Prostate gland (tissue), 2 donors: ENCODE data around the gene PROM1. TPM values are rescaled to one million over a fixed set of nuclear protein-coding genes. Genes with fewer than 3 reads are reported as not detected.

Source experiments
- DNase-seq: peaks from one replicate; pipeline ENCODE4 v3.0.0-alpha.2; 2019; ENCODE audit warnings: low spot score
- H3K27ac ChIP-seq, 2 donors: fragments of 200-600 bp; sonication (generic); 2 replicates each; pipeline ENCODE4 v1.5.1; 2017 to 2019
- H3K27me3 ChIP-seq: fragments of 200-600 bp; sonication (generic); replicated peaks from 2 replicates; pipeline ENCODE4 v1.5.1; 2019; ENCODE audit not compliant: insufficient read depth
- H3K36me3 ChIP-seq, 2 donors: fragments of 200-600 bp; sonication (generic); 1 replicate in 1 of 2; 2 replicates in 1 of 2; pipeline versions ENCODE4 v1.5.1 to v1.8.1; 2017 to 2019
- H3K4me1 ChIP-seq: fragments of 200-600 bp; sonication (generic); replicated peaks from 2 replicates; pipeline ENCODE4 v1.5.1; 2019
- H3K4me3 ChIP-seq, 2 donors: fragments of 200-600 bp; sonication (generic); 2 replicates each; pipeline ENCODE4 v1.5.1; 2017 to 2019
- H3K9me3 ChIP-seq: fragments of 200-600 bp; sonication (generic); 2 replicates; pipeline ENCODE4 v1.5.1; 2017
- POLR2A ChIP-seq: fragments of 450-650 bp; IDR thresholded peaks from one replicate; pipeline ENCODE4 v1.6.1; 2016; ENCODE audit warnings: antibody characterized with exemption, mild to moderate bottlenecking
- POLR2AphosphoS5 ChIP-seq: sonication (generic); formaldehyde crosslinking; IDR thresholded peaks from one replicate; pipeline ENCODE4 v1.6.1; 2017; ENCODE audit warnings: antibody characterized with exemption
- WGBS: methylation state at CpG from one replicate; pipeline ENCODE4 v1.1.5; 2018; 5-methylcytosine and 5-hydroxymethylcytosine counted together
- intact Hi-C: fragments of 100-400 bp; cut with DNase I; formaldehyde crosslinking; loops from one replicate; pipeline ENCODE4 v1.14.2; 2022
- total RNA-seq, 2 donors: library from RNA; depleted of rRNA; stranded (reverse); fragments of >200 nt; gene quantifications; one replicate each; pipeline ENCODE4 v1.1.0, GENCODE V29; 2016
- TF ChIP-seq, protein P1 (sequence below), 4 experiments: fragments of 200-600 bp in 2 of 4; fragments of 450-650 bp in 2 of 4; sonication (generic) in 2 of 4; IDR thresholded peaks; 1 replicate in 3 of 4; 2 replicates in 1 of 4; pipeline ENCODE4 v1.5.1; 2016 to 2019; ENCODE audit warnings: antibody characterized with exemption in 4 of 4, mild to moderate bottlenecking in 2 of 4, moderate library complexity in 2 of 4

PROM1 gene
- total RNA-seq, 2 donors from 2014 or later = 5.7 to 9.7 TPM

DNA sequence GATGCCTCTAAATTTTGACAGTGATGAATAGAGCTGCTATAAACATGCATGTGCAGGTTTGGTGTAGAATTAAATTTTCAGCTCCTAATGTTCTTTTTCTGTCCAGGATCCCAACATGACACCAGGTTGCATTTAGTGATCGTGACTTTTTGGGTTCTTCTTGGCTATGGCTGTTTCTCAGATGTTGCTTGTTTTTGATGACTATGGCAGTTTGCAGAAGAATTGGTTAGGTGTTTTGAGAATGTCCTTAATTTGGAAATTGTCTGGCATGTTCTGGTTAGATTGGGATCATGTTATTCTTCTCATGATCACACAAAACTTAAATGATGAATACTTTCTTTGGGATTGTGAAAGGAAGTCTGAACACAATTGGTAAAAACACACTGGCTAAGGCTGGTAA, 141.5 kb downstream of the PROM1 start:
- no peaks in the 10 kb centered on the region for H3K27me3 ChIP-seq
- DNase-seq = no peak
- H3K4me1 ChIP-seq = no peaks in the 10 kb centered on the region
- H3K9me3 ChIP-seq = no peaks in the 10 kb centered on the region
- TF ChIP-seq POLR2A (no peak), POLR2AphosphoS5 (no peak)
- TF ChIP-seq, protein P1, sequence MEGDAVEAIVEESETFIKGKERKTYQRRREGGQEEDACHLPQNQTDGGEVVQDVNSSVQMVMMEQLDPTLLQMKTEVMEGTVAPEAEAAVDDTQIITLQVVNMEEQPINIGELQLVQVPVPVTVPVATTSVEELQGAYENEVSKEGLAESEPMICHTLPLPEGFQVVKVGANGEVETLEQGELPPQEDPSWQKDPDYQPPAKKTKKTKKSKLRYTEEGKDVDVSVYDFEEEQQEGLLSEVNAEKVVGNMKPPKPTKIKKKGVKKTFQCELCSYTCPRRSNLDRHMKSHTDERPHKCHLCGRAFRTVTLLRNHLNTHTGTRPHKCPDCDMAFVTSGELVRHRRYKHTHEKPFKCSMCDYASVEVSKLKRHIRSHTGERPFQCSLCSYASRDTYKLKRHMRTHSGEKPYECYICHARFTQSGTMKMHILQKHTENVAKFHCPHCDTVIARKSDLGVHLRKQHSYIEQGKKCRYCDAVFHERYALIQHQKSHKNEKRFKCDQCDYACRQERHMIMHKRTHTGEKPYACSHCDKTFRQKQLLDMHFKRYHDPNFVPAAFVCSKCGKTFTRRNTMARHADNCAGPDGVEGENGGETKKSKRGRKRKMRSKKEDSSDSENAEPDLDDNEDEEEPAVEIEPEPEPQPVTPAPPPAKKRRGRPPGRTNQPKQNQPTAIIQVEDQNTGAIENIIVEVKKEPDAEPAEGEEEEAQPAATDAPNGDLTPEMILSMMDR (IDR thresholded peaks at IDR 0.05) = no peak
- intact Hi-C loops = no loop called here
- 93% methylated on average over 1 of the region's 1 CpG for WGBS
- no peak overlapping the region for H3K27ac ChIP-seq
- H3K4me3 ChIP-seq = no peak overlapping the region
- no peaks in the 10 kb centered on the region for H3K36me3 ChIP-seq

DNA sequence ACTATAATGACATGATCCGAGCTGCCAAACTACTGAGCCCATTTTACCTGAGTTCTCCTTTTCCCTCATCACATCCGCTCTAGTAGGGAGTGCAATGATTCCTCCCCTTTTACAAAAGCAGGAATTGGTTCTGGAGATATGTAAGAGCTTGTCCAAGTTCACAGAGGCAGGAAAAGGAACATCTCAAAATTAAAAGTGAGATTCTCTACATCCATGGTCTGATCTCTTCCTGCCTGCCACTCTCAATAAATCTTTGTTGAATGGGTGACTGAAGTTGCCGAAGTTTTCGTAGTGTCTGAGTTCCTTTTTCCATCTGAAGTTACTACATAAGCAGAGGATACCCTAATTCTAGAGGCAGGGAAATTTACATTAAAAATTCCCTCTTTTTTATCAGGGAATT, 145.2 kb downstream of the PROM1 start, which contains the start of gene FGFBP1:
Gene FGFBP1, minus strand, starts transcription at position 101 of the 400 bp plus-strand sequence. CDS start 2,108 bp downstream, outside the sequence.
- 41% methylated on average over 4 of the region's 4 CpGs for WGBS
- Histone ChIP-seq H3K27ac (no peak within 1 kb of the TSS), H3K36me3 (no peaks in the 10 kb centered on the region), H3K27me3 (no peaks in the 10 kb centered on the region), H3K4me1 (no peaks in the 10 kb centered on the region), H3K9me3 (no peaks in the 10 kb centered on the region), H3K4me3 (no peak within 1 kb of the TSS)
- intact Hi-C loops = no loop called here
- TF ChIP-seq POLR2A (no peak), POLR2AphosphoS5 (no peak)
- TF ChIP-seq, protein P1 (IDR thresholded peaks at IDR 0.05) = no peak
- no peak for DNase-seq

DNA sequence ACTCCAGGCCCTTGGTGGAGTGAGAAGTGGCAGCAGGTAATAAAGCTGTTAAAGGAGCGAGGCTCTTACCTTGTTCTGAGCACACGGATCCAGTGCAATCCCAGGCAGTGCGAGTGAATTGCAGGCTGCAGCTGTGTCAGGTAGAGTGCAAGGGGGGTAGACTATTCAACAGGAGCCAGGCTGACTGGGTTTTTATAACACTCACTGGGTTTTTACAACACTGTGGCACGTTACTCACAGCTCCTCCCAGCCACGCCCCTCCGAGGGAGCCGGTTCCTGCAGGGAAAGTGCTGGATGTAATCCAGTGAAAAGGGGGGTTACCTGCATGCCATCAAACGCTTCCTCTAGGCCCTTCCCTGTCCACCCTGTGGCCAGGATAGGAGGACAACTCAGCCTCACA, 145.6 kb downstream of the PROM1 start:
- no peak overlapping the region for H3K27ac ChIP-seq
- no peaks in the 10 kb centered on the region for H3K36me3 ChIP-seq
- no peaks in the 10 kb centered on the region for H3K4me1 ChIP-seq
- intact Hi-C loops = no loop called here
- no peaks in the 10 kb centered on the region for H3K27me3 ChIP-seq
- no peak overlapping the region for H3K4me3 ChIP-seq
- TF ChIP-seq, protein P1 (IDR thresholded peaks at IDR 0.05) = no peak
- TF ChIP-seq POLR2A = peak; percentile 48
- TF ChIP-seq POLR2AphosphoS5 = peak; percentile 53
- WGBS = 33% methylated on average over 7 of the region's 8 CpGs
- H3K9me3 ChIP-seq = no peaks in the 10 kb centered on the region
- peak; percentile 68 for DNase-seq

DNA sequence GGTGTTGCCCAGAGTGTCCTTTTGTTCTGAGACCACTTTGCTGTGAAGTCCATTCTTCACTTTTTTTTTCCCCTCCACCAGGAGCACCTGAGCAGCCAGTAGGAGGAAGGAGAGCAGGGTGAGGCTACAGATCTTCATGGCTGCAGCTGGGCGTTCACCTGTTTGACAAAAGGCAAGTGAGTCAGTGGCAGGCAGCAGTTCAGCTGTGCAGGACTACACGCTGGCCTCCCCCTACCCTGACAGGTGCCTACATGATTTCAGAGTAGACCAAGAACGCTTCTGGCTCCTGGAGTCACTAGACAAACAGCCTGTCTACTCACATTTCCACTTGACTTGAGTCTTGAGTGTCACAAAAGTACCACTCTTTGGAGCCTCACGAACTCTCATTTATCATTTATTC, 147.3 kb downstream of the PROM1 start:
- Histone ChIP-seq H3K27ac (no peak overlapping the region), H3K27me3 (no peaks in the 10 kb centered on the region), H3K4me1 (no peaks in the 10 kb centered on the region), H3K4me3 (no peak overlapping the region), H3K36me3 (no peaks in the 10 kb centered on the region), H3K9me3 (no peaks in the 10 kb centered on the region)
- TF ChIP-seq, protein P1 (IDR thresholded peaks at IDR 0.05) = no peak
- no peak for TF ChIP-seq POLR2AphosphoS5
- WGBS = 60% methylated on average over 4 of the region's 4 CpGs
- intact Hi-C loops = no loop called here
- DNase-seq = no peak

DNA sequence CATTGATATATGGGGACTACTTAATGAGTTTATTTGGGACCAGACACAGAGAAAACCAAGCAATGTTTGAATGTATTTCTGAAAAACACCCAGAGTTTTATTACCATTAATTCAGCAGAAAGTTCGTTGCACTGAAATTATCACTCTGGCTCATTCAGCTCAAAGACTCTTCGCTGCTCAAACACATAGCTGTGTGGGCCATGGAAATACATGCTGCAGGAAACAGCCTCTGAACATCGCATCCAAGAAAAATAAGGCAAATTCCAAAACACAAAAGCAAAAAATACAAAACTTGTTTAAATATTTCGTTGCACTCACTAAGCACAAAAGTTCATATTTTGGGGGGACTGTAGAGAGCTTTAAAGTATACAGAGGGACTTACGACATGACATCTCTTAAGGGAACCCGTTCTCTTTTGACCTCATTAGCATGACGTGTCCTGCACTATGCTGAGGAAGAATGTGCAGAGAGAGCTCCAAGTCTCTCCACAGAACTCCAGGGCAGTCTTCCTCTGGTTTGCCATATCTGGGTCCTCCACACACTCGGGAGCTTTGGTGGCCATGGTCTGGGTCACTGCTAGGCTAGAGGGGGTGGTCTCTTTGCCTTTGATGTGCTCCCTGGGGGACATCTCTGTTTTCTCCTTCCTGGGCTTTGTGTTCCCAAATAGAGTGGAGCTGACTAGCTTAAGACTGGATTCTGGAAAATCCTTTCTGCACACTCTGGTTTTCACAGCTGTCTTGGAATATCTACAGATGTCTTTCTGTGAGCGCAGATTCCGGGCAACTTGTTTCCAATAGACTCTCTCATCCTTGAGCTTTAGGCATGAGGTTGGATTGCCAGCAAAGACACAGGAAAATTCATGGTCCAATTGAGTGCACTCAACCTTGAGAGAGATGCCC, 148.1 kb downstream of the PROM1 start:
- H3K36me3 ChIP-seq = no peaks in the 10 kb centered on the region
- H3K27me3 ChIP-seq = no peaks in the 10 kb centered on the region
- no peak overlapping the region for H3K27ac ChIP-seq
- no peak overlapping the region for H3K4me3 ChIP-seq
- H3K9me3 ChIP-seq = no peaks in the 10 kb centered on the region
- DNase-seq = no peak
- TF ChIP-seq, protein P1 (IDR thresholded peaks at IDR 0.05) = no peak
- TF ChIP-seq POLR2AphosphoS5 (no peak), POLR2A (no peak)
- WGBS = 74% methylated on average over 10 of the region's 10 CpGs
- intact Hi-C loops = no loop called here
- H3K4me1 ChIP-seq = no peaks in the 10 kb centered on the region
